Activated CD4-positive, CD25-positive, alpha-beta regulatory T cell treated with anti-CD3 and anti-CD28 coated beads, Interleukin-2, amount 50 U/mL, for 24 hours (primary cell): ENCODE results near the gene AZU1.
"Not testable (repeated sequence)": the region's sequence is repeated elsewhere in the genome, so short reads cannot be mapped to it uniquely, and the experiment has no call there.

ENCODE experiments used
- ATAC-seq, 2 donors: fragments of 150-1000 bp; cut with Tn5 transposase; one replicate each; pipeline ENCODE4 v1.10.0; 2021; ENCODE audit warnings: mild to moderate bottlenecking in 1 of 2, moderate library complexity in 1 of 2

Gene AZU1

DNA sequence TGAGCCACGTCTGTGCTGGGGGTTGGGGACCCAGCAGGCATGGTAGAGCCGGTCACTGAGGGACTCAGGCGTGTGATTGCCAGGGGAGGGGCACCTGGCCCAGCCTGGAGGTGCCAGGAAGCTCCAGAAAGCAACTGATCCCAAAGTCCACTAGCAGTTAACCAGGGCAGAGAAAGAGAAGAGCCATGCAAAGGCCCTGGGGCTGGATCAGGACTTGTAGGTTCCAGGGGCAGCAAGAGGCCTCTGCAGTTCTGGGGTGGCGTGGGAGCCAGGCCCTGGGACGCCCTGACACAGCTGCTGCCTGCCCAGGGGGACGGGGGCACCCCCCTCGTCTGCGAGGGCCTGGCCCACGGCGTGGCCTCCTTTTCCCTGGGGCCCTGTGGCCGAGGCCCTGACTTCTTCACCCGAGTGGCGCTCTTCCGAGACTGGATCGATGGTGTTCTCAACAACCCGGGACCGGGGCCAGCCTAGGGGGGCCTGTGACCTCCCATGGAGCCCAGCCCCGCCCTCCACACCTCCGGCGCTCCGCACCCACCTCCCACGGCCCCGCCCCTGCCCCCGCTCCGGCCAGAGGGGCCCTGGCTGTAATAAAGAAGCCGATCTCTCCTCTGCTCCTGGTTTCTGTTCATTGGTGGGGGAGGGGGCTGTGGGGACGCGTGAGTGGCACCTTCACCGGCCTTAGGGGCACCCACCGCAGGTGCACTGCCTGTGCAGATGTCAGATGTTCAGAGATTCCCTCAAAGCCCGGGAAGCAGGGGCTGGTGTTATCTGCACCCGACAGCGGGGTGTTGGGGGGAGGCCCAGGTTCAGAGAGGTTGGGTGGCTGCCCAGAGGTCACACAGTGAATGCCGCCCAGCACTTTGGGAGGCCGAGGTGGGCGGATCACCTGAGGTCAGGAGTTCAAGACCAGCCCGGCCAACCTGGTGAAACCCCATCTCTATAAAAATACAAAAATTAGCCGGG is 4.1 kb downstream of the AZU1 start:
- no peak for ATAC-seq

DNA sequence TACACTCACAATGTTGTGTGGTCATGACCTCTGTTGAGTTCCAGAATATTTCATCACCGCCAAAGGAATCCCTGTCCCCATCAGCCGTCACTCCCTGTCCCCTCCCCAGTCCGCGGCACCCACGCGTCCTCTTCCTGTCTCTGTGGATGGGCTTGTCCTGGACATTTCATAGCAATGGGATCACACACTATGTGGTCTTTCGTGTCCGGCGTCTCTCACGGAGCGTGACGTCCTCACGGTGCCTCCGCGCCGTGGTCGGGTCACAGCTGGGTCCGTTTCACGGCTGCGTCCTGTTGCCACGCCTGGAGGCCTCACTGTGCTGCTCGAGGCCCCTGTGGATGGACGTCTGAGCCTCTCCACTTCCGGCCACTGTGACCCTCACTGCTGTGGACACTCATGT is 6.6 kb downstream of the AZU1 start:
- ATAC-seq, result no peak

DNA sequence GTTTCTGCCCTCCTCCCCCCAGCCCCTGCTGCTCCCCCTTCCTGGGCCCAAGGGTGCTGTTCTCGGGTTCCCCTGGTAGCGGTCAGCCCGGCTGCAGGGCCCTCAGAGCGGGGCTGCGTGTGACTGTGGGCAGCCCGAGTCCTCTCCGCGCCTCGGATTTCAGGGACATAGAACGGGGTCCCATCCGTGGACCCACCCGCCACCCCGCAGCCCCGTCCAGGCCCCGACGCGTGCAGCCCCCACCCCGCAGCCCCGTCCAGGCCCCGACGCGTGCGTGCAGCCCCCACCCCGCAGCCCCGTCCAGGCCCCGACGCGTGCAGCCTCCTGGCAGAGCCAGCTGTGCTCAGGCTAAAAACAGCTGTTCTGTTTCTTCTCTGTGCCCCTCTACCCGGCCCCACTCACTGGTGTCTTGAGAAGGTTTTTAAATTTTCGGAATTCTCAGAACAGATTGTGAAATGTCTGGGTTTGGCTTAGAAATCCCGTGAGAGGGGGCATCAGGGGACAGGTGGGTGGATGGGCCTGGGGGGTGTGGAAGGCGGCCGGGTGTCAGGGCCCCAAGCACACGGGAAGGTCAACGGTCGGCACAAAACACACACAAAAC is 7.7 kb downstream of the AZU1 start:
- ATAC-seq, result no peak

DNA sequence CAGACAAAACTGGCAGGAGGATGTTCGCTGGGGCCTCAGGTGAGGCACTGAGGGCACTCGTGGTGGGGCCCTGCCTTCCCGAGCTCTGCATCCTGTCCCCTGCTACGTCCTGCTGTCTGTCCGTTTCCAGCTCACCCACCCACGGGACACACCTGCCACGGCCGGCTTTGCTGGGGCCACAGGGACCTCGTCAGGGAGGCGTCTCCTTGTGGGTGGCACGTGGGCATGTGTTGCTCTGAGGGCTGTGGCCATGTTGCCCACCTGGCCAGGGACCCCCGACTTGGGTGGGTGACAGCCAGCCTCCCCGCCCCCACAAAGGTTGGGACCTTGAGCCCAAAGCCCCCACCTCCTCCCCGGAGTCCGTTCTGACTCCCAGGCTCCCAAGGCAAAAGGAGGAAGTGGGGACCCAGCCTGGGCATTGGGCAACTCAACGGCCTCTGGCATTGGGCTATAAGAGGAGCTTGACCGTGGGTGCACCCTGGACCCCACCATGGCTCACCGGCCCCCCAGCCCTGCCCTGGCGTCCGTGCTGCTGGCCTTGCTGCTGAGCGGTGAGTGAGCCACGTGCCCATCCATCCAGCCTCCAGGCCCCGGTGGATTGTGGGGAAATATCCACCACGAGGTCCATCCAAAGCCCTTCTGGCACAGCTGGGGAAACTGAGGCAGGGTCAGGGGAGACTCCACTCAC is 13.0 kb downstream of the AZU1 start, which contains the start of gene PRTN3:
Gene PRTN3 (plus strand): TSS at position 481 of the 688 bp plus-strand sequence. CDS start 10 bp downstream, at position 491.
- ATAC-seq, result no peak

DNA sequence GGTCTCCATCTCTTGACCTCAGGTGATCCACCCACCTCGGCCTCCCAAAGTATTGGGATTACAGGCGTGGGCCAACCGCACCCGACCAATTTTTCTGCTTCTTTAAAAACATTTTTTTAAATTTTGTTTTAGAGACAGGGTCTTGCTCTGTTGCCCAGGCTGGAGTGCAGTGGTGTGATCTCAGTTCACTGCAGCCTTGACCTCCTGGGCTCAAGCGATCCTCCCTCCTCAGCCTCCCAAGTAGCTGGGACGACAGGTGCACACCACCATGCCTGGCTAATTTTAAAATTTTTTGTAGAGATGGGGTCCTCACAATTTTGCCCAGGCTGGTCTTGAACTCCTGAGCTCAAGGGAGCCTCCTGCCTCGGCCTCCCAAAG is 15.2 kb downstream of the AZU1 start:
- ATAC-seq, result not testable (repeated sequence)

DNA sequence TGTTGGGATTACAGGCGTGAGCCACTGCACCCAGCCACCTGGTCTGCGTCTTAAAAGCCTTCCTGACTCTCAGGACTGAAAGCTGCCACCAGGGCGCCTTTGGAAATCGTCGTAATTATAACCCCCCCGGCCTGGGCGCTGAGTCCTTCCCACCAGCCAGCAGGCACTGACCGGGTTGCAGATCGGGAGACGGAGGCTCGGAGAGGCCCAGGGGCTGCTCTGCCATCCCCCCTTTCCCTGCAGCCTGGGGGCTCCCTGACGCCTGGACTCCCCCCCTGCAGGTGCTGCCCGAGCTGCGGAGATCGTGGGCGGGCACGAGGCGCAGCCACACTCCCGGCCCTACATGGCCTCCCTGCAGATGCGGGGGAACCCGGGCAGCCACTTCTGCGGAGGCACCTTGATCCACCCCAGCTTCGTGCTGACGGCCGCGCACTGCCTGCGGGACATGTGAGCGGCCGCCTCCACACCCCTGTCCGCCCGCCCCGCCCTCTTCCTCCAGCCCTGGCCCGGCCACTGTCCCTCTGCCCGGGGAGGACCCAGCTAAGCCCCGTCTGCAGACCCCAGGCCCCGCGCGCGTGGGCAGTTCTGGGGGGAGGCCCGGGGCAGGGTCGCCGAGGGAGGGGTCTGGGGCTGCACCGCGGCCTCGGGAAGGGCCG is 15.7 kb downstream of the AZU1 start:
- ATAC-seq, result no peak

DNA sequence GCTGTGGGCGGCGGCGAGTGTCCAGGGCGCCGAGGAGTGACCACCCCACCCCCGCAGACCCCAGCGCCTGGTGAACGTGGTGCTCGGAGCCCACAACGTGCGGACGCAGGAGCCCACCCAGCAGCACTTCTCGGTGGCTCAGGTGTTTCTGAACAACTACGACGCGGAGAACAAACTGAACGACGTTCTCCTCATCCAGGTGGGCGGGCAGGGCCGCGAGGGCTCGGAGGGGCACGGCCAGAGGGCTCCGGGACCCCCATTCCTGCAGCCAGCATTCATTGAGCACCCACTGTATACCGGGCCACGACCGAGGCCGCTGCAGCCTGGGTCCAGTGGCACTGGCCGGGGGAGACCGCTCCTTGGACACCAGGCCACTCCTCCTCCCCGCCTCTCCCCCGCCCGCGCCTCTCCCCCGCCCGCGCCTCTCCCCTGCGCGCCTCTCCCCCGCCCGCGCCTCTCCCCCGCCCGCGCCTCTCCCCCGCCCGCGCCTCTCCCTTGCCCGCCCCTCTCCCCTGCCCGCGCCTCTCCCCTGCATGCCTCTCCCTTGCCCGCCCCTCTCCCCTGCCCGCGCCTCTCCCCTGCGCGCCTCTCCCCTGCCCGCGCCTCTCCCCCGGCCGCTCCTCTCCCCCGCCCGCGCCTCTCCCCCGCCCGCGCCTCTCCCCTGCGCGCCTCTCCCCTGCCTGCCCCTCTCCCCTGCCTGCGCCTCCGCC is 16.4 kb downstream of the AZU1 start:
- ATAC-seq, result no peak

DNA sequence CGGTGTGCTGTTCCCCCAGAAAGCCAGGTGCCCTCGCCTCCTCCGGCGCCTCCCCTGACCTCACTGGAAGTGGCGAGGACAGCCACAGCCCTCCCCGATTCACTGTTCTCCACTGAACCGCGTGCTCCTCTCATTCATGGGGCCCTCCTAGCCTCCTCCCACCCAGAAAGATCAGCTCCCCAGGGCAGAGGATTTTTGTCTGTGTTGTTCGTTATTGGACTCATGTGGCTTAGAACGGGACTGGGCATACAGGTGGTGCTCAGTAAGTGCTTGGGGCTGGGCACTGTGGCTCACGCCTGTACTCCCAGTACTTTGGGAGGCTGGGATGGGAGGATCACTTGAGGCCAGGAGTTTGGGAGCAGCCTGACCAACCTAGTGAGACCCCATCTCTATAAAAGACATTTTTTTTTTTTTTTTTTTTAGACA is 16.9 kb downstream of the AZU1 start:
- ATAC-seq, result no peak

DNA sequence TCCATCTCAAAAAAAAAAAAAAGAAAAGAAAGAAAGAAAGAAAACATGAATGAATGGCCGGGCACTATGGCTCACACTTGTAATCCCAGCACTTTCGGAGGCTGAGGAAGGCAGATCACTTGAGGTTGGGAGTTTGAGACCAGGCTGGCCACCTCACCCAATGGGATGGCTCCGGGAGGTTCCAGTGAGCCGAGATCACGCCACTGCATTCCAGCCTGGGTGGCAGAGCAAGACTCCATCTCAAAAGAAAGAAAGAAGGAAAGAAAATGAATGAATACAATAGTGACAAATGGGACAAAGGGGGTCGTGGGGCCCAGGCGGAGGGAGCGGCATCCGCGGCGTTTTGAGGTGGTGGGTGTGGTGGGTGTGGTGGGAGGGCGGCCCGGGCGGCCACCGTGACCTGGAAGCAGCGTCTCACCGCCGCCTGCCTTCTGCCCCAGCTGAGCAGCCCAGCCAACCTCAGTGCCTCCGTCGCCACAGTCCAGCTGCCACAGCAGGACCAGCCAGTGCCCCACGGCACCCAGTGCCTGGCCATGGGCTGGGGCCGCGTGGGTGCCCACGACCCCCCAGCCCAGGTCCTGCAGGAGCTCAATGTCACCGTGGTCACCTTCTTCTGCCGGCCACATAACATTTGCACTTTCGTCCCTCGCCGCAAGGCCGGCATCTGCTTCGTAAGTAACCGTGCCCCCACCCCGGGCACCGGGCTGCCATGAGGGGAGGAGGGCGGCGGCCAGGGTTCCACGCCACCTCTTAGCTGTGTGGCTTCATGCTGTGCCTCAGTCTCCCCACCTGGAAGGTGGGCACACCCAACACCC is 18.3 kb downstream of the AZU1 start:
- ATAC-seq, result no peak

DNA sequence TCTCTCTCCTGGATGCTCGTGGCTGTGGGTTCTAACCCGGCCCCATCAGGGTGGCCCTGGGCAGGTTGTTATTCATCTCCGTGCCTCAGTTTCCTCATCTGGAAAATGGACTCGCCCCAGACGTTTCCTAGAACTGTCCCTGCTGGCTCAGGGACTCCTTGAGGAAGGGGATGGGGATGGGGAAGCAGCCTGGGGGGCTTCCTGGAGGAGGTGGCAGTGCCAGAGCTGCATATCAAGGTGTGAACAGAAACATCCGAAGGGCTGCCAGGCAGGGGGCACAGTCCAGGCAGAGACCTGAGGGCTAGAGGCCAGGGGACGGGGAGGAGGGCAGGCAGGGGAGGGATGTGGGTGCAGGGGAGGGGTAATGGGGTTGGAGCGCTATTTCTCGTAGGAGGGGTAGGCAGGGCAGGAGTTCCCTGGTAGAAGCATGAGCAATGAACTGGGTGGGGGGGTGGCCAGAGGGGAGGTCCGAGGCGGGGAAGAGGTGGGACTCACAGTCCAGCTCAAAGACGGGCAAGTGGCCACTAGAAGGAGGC is 20.8 kb downstream of the AZU1 start:
- ATAC-seq, result no peak

DNA sequence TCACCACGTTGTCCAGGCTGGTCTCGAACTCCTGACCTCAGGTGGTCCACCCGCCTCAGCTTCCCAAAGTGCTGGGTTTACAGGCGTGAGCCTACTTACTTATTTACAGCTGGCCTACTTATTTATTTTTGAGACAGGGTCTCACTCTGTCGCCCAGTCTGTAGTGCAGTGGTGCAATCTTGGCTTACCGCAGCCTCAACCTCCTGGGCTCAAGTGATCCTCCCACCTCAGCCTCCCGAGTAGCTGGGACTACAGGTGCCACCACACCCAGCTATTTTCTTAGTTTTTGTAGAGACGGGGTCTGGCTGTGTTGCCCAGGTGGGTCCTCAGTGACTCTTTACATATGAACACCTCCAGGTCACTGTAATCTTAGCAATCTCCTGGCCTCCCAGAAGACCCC is 21.6 kb downstream of the AZU1 start:
- not testable (repeated sequence) for ATAC-seq

DNA sequence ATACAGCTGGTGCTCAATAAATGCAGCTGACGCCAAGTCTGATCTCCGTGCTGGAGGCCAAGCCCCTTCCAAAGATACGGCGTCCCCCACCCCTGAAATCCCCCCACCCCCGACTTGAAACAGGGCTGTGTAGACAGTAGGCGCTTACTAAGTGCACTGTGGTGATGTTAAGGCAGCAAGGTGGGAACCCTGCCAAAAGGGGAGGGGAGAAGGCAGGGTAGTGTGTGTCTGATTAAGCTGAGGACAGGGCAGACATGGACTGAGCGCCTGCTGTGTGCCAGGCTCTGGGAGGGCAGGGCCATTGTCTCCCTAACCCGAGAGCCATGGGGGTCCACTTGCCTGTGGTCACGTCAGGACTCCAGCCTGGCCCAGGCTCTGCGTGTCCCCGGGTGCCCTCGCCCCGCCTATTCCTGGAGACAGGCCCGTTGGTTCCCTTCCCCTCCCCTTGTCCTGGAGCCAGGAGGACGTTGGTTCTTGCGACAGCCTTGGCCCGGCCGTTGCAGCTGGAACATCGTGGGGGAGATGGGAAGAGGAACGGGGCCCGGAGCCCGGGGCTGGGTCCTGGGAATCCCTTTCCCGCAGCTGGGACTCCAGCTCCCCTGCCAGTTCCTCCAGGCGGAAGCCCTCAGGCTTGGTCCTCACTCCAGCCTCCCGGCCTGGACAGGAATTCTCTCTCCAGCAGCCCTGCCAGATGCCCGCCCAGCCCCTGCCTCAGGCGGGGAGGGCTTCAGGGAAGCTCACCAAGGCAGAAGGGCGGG is 22.8 kb downstream of the AZU1 start:
- no peak for ATAC-seq

DNA sequence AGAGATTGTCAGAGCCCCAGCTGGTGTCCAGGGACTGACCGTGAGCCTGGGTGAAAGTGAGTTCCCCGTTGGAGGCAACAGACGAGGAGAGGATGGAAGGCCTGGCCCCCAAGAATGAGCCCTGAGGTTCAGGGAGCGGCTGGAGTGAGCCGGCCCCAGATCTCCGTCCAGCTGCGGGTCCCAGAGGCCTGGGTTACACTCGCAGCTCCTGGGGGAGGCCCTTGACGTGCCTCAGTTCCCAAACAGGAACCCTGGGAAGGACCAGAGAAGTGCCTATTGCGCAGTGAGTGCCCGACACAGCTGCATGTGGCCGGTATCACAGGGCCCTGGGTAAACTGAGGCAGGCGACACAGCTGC is 23.3 kb downstream of the AZU1 start:
- ATAC-seq, result no peak

DNA sequence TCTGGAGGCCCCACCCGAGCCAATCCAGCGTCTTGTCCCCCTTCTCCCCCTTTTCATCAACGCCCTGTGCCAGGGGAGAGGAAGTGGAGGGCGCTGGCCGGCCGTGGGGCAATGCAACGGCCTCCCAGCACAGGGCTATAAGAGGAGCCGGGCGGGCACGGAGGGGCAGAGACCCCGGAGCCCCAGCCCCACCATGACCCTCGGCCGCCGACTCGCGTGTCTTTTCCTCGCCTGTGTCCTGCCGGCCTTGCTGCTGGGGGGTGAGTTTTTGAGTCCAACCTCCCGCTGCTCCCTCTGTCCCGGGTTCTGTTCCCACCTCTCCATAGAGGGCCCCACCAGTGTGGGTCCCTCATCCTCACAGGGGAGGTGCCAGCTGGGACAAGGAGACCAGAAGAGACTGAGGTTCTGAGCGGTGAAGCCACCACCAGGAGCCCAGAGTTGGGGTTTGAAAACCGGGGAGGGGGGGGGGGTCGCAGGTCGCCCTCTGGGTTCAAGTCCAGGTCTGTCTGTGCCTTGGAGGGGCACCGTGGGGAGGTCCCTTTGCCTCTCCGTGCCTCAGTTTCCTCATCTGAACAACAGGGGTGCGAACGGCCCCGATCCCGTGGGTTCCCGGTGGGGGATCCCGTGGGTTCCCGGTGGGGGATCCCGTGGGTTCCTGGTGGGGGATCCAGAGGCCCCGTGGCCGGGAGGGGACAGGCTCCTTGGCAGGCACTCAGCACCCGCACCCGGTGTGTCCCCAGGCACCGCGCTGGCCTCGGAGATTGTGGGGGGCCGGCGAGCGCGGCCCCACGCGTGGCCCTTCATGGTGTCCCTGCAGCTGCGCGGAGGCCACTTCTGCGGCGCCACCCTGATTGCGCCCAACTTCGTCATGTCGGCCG is 24.7 kb downstream of the AZU1 start, which contains the start of gene ELANE:
Gene ELANE (plus strand): TSS at position 168 of the 878 bp plus-strand sequence. CDS start 26 bp downstream, at position 194.
- no peak for ATAC-seq

DNA sequence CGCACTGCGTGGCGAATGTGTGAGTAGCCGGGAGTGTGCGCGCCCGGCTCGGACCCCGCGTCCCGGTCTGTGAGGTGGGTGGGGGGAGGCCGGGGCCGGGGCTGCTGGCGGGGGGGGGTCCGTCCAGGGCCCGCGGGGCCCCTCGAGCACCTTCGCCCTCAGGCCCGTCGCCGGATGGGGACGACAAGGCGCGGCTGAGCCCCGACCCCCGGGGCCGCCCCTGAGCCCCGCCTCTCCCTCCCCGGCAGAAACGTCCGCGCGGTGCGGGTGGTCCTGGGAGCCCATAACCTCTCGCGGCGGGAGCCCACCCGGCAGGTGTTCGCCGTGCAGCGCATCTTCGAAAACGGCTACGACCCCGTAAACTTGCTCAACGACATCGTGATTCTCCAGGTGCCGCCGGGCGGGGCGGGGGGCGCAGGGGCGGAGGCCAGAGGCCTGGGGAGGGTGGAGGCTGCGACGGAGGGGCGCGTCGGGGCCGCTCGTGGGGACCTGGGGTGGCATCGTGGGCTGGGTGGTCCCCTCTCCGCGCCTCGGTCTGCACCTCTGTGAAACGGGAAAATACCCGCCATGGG is 25.5 kb downstream of the AZU1 start:
- ATAC-seq, result no peak

DNA sequence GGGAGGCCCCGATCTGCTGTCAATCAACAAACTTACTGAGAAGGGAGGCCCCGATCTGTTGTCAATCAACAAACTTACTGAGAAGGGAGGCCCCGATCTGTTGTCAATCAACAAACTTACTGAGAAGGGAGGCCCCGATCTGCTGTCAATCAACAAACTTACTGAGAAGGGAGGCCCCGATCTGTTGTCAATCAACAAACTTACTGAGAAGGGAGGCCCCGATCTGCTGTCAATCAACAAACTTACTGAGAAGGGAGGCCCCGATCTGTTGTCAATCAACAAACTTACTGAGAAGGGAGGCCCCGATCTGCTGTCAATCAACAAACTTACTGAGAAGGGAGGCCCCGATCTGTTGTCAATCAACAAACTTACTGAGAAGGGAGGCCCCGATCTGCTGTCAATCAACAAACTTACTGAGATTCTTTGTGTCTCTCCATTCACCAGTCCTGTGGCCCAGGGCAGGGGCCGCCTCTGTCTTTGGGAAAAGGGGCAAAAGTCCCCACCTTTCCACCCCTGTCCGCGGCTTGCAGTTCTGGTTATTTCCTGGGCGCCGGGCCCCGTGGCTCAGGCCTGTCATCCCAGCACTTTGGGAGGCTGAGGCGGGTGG is 26.1 kb downstream of the AZU1 start:
- ATAC-seq, result not testable (repeated sequence)

DNA sequence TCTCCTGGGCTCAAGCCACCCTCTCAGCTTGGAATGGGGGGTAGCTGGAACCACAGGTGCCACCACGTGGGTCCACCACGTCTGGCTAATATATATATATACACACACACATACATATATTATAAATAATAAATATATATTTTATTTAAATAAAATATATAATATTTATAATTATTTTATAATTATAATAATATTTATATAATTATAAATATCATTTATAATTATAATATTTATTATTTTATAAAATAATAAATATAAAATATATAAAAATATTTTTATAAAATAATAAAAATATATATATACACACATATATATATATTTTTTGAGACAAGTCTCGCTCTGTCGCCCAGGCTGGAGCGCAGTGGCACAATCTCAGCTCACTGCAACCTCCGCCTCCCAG is 26.9 kb downstream of the AZU1 start:
- no peak for ATAC-seq

DNA sequence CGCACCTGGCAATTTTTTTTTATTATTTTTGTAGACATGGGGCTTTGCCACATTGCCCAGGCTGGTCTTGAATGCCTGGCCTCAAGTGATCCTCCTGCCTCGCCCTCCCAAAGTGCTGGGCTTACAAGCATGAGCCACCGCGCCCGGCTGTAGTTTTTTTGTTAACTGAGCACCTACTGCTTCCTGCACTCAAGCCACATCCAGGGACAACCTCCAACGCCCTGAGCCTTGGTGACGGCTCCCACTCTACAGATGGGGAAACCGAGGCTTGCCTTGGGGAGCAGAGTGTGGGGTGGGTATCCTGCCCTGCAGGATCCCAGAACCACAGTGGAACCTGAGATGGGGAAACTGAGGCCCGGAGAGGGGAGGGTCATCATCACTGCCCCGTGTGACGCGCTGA is 27.5 kb downstream of the AZU1 start:
- ATAC-seq, result no peak
